Breast epithelium (tissue), 4 donors: ENCODE data around the gene GPSM1. TPM values are rescaled to one million over a fixed set of nuclear protein-coding genes. Genes with fewer than 3 reads are reported as not detected.

Source experiments
- DNase-seq, 2 donors: peaks; one replicate each; pipeline ENCODE4 v3.0.0-alpha.2; 2019; ENCODE audit warnings: low spot score in 2 of 2
- H3K27ac ChIP-seq, 2 donors: fragments of 200-600 bp; sonication (generic) in 1 of 2; one replicate each; pipeline ENCODE4 v1.5.1; 2016 to 2019; ENCODE audit warnings: mild to moderate bottlenecking in 1 of 2
- H3K27me3 ChIP-seq, 2 donors: fragments of 200-600 bp; sonication (generic) in 1 of 2; one replicate each; pipeline versions ENCODE4 v1.5.1 to v1.6.0; 2017 to 2019; ENCODE audit warnings: control low read depth in 1 of 2, mild to moderate bottlenecking in 1 of 2
- H3K36me3 ChIP-seq: fragments of 200-600 bp; one replicate; pipeline ENCODE4 v1.5.1; 2019
- H3K4me1 ChIP-seq, 2 donors: fragments of 200-600 bp; sonication (generic); one replicate each; pipeline ENCODE4 v1.5.1; 2016 to 2019; ENCODE audit warnings: control low read depth in 1 of 2
- H3K4me3 ChIP-seq, 3 donors: fragments of 200-600 bp; sonication (generic); 1 replicate in 2 of 3; 2 replicates in 1 of 3; pipeline ENCODE4 v1.5.1; 2016 to 2019; ENCODE audit warnings: mild to moderate bottlenecking in 3 of 3, moderate library complexity in 2 of 3
- H3K9me3 ChIP-seq, 2 donors: fragments of 200-600 bp; sonication (generic) in 1 of 2; one replicate each; pipeline ENCODE4 v1.5.1; 2016 to 2019; ENCODE audit warnings: control low read depth in 1 of 2
- CTCF ChIP-seq, 3 donors: fragments of 450-650 bp; IDR thresholded peaks; one replicate each; pipeline ENCODE4 v1.5.1; 2016 to 2017; ENCODE audit warnings: antibody characterized with exemption in 3 of 3, mild to moderate bottlenecking in 3 of 3, moderate library complexity in 3 of 3
- POLR2A ChIP-seq: fragments of 450-650 bp; IDR thresholded peaks from one replicate; pipeline ENCODE4 v1.6.1; 2016; ENCODE audit warnings: antibody characterized with exemption, mild to moderate bottlenecking, moderate library complexity
- POLR2AphosphoS5 ChIP-seq, 3 donors: sonication (generic); formaldehyde crosslinking; IDR thresholded peaks; one replicate each; pipeline ENCODE4 v1.6.1; 2017; ENCODE audit warnings: antibody characterized with exemption in 3 of 3
- intact Hi-C: fragments of 100-400 bp; cut with DNase I; formaldehyde crosslinking; loops from one replicate; pipeline ENCODE4 v1.15.1; 2023; ENCODE audit warnings: low total_unique reads
- total RNA-seq, 3 donors: library from RNA; depleted of rRNA; stranded (reverse); fragments of >200 nt; gene quantifications; one replicate each; pipeline ENCODE4 v1.1.0, GENCODE V29; 2016

Gene GPSM1
- total RNA-seq, 3 donors from 2014 or later, result 5.6 to 19.0 (median 8.6) TPM

- no peaks in the 10 kb centered on the region for H3K36me3 ChIP-seq
- DNase-seq, result no peak
- H3K4me3 ChIP-seq, result no peak overlapping the region
- H3K4me1 ChIP-seq, result peaks cover 7 to 8% of the 10 kb centered on the region in 2 donors
- no peak overlapping the region for H3K27ac ChIP-seq
- TF ChIP-seq POLR2A (no peak), POLR2AphosphoS5 (IDR thresholded peaks at IDR 0.05) (no peak), CTCF (IDR thresholded peaks at IDR 0.05) (no peak)
- intact Hi-C loops, result no loop called here
- no peaks in the 10 kb centered on the region for H3K9me3 ChIP-seq
- H3K27me3 ChIP-seq, result no peaks in the 10 kb centered on the region
Observed at GRCh38 chr9:136368190-136368589, 40.9 kb downstream of the GPSM1 start.

- no peak overlapping the region for H3K27ac ChIP-seq
- no peak for DNase-seq
- intact Hi-C loops, result no loop called here
- no peak for TF ChIP-seq CTCF (IDR thresholded peaks at IDR 0.05)
- TF ChIP-seq POLR2AphosphoS5 (IDR thresholded peaks at IDR 0.05), result no peak
- H3K36me3 ChIP-seq, result no peaks in the 10 kb centered on the region
- no peak overlapping the region for H3K4me3 ChIP-seq
- H3K9me3 ChIP-seq, result no peaks in the 10 kb centered on the region
- peaks cover 0 to 8% of the 10 kb centered on the region in 2 donors for H3K4me1 ChIP-seq
- no peaks in the 10 kb centered on the region for H3K27me3 ChIP-seq
Observed at GRCh38 chr9:136370037-136370436, 42.7 kb downstream of the GPSM1 start.

GRCh38 chr9:136370687-136371532 lies 43.6 kb downstream of the GPSM1 start:
- no peak for DNase-seq
- Histone ChIP-seq H3K4me3 (no peak overlapping the region), H3K9me3 (no peaks in the 10 kb centered on the region), H3K27ac (no peak overlapping the region), H3K36me3 (no peaks in the 10 kb centered on the region), H3K27me3 (no peaks in the 10 kb centered on the region), H3K4me1 (peaks cover 0 to 8% of the 10 kb centered on the region in 2 donors)
- intact Hi-C loops, result no loop called here
- no peak for TF ChIP-seq CTCF (IDR thresholded peaks at IDR 0.05)
- TF ChIP-seq POLR2AphosphoS5 (IDR thresholded peaks at IDR 0.05), result no peak
- TF ChIP-seq POLR2A, result no peak

GRCh38 chr9:136371533-136371880 lies 44.2 kb downstream of the GPSM1 start:
- intact Hi-C loops, result no loop called here
- DNase-seq, result no peak
- Histone ChIP-seq H3K4me3 (no peak overlapping the region), H3K36me3 (no peaks in the 10 kb centered on the region), H3K27ac (no peak overlapping the region), H3K4me1 (peaks cover 0 to 8% of the 10 kb centered on the region in 2 donors), H3K27me3 (no peaks in the 10 kb centered on the region), H3K9me3 (no peaks in the 10 kb centered on the region)
- TF ChIP-seq CTCF (IDR thresholded peaks at IDR 0.05), result no peak
- TF ChIP-seq POLR2A, result no peak

- no peaks in the 10 kb centered on the region for H3K36me3 ChIP-seq
- H3K4me3 ChIP-seq, result peak overlapping the region in 1 of 3 donors; percentile 55
- TF ChIP-seq CTCF (IDR thresholded peaks at IDR 0.05) (no peak), POLR2AphosphoS5 (IDR thresholded peaks at IDR 0.05) (no peak), POLR2A (no peak)
- no peaks in the 10 kb centered on the region for H3K27me3 ChIP-seq
- peaks cover 0 to 8% of the 10 kb centered on the region in 2 donors for H3K4me1 ChIP-seq
- no peaks in the 10 kb centered on the region for H3K9me3 ChIP-seq
- intact Hi-C loops, result no loop called here
- DNase-seq, result no peak
- peak overlapping the region; percentile 68 to 79 for H3K27ac ChIP-seq
Observed at GRCh38 chr9:136372006-136372405, 44.7 kb downstream of the GPSM1 start.
